ENCODE results near the gene GSAP.

GSAP gene

GRCh38 chr7:77407906-77408305 is 8.2 kb downstream of the GSAP start:
- DNase-seq (ENCODE audit: low spot score), result no peak

- no peak for DNase-seq (ENCODE audit: low spot score)
Measured at GRCh38 chr7:77406421-77406820, 9.7 kb downstream of the GSAP start.

- DNase-seq (ENCODE audit: low spot score), result no peak
Measured at GRCh38 chr7:77404641-77405040, 11.5 kb downstream of the GSAP start.

GRCh38 chr7:77403957-77404356 is 12.2 kb downstream of the GSAP start:
- no peak for DNase-seq (ENCODE audit: low spot score)

GRCh38 chr7:77402818-77403217 is 13.3 kb downstream of the GSAP start:
- DNase-seq (ENCODE audit: low spot score), result no peak

GRCh38 chr7:77401002-77401401 is 15.1 kb downstream of the GSAP start:
- no peak for DNase-seq (ENCODE audit: low spot score)

- no peak for DNase-seq (ENCODE audit: low spot score)
Measured at GRCh38 chr7:77399816-77400215, 16.3 kb downstream of the GSAP start.

GRCh38 chr7:77396894-77397547 is 19.1 kb downstream of the GSAP start:
- no peak for DNase-seq (ENCODE audit: low spot score)

GRCh38 chr7:77395626-77396025 is 20.5 kb downstream of the GSAP start:
- DNase-seq (ENCODE audit: low spot score), result no peak

- DNase-seq (ENCODE audit: low spot score), result no peak
Measured at GRCh38 chr7:77393954-77394353, 22.2 kb downstream of the GSAP start.

- DNase-seq (ENCODE audit: low spot score), result no peak
Measured at GRCh38 chr7:77393261-77393660, 22.9 kb downstream of the GSAP start.

- no peak for DNase-seq (ENCODE audit: low spot score)
Measured at GRCh38 chr7:77391230-77391629, 24.9 kb downstream of the GSAP start.

GRCh38 chr7:77388055-77388641 is 28.0 kb downstream of the GSAP start:
- no peak for DNase-seq (ENCODE audit: low spot score)

GRCh38 chr7:77386165-77386822 is 29.9 kb downstream of the GSAP start:
- DNase-seq (ENCODE audit: low spot score), result no peak

GRCh38 chr7:77383333-77383740 is 32.8 kb downstream of the GSAP start:
- no peak for DNase-seq (ENCODE audit: low spot score)

- DNase-seq (ENCODE audit: low spot score), result no peak
Measured at GRCh38 chr7:77382532-77382931, 33.6 kb downstream of the GSAP start.

GRCh38 chr7:77378584-77378983 is 37.6 kb downstream of the GSAP start:
- no peak for DNase-seq (ENCODE audit: low spot score)

- DNase-seq (ENCODE audit: low spot score), result no peak
Measured at GRCh38 chr7:77370606-77371005, 45.5 kb downstream of the GSAP start.

GRCh38 chr7:77368974-77369373 is 47.2 kb downstream of the GSAP start:
- DNase-seq (ENCODE audit: low spot score), result no peak

GRCh38 chr7:77367976-77368375 is 48.2 kb downstream of the GSAP start:
- DNase-seq (ENCODE audit: low spot score), result no peak

- no peak for DNase-seq (ENCODE audit: low spot score)
Measured at GRCh38 chr7:77362905-77363304, 53.2 kb downstream of the GSAP start.

- no peak for DNase-seq (ENCODE audit: low spot score)
Measured at GRCh38 chr7:77360969-77361368, 55.2 kb downstream of the GSAP start.

- no peak for DNase-seq (ENCODE audit: low spot score)
Measured at GRCh38 chr7:77360104-77360503, 56.0 kb downstream of the GSAP start.

- no peak for DNase-seq (ENCODE audit: low spot score)
Measured at GRCh38 chr7:77359599-77359998, 56.5 kb downstream of the GSAP start.

All from D341Med (cell line).